RWPE2 (cell line): Measurements from ENCODE around the gene LRRC45.

ENCODE experiments used
- ATAC-seq: fragments of 200-7000 bp; cut with Tn5 transposase; 3 replicates; pipeline ENCODE4 v1.9.1; 2021; ENCODE audit warnings: low read depth
- DNase-seq: peaks from one replicate; pipeline ENCODE4 v3.0.0-alpha.2; 2020; ENCODE audit warnings: low spot score
- H3K27ac ChIP-seq: fragments of 450-650 bp; 2 replicates; pipeline ENCODE4 v1.5.1; 2017; ENCODE audit warnings: mild to moderate bottlenecking; ENCODE audit not compliant: poor library complexity, severe bottlenecking
- H3K27me3 ChIP-seq: fragments of 250-450 bp; sonication (Bioruptor Pico); 2 replicates; pipeline ENCODE4 v1.5.1; 2021; ENCODE audit warnings: mild to moderate bottlenecking, moderate library complexity; ENCODE audit not compliant: insufficient read depth, poor library complexity, severe bottlenecking
- H3K36me3 ChIP-seq: fragments of 250-450 bp; sonication (Bioruptor Pico); 2 replicates; pipeline ENCODE4 v1.5.1; 2020; ENCODE audit warnings: low read depth, mild to moderate bottlenecking, moderate library complexity
- H3K4me1 ChIP-seq: fragments of 250-450 bp; sonication (Bioruptor Pico); 2 replicates; pipeline ENCODE4 v1.5.1; 2021; ENCODE audit warnings: mild to moderate bottlenecking, moderate library complexity; ENCODE audit not compliant: insufficient read depth, poor library complexity, severe bottlenecking
- H3K4me3 ChIP-seq: fragments of 250-450 bp; sonication (Bioruptor Pico); 2 replicates; pipeline ENCODE4 v1.5.1; 2021; ENCODE audit warnings: mild to moderate bottlenecking, moderate library complexity; ENCODE audit not compliant: severe bottlenecking
- H3K9me3 ChIP-seq: fragments of 250-450 bp; sonication (Bioruptor Pico); 2 replicates; pipeline ENCODE4 v1.5.1; 2021; ENCODE audit warnings: mild to moderate bottlenecking, moderate library complexity; ENCODE audit not compliant: severe bottlenecking
- TF ChIP-seq, protein P1 (sequence below): fragments of 450-650 bp; IDR thresholded peaks from one replicate; pipeline ENCODE4 v1.5.1; 2017; ENCODE audit warnings: mild to moderate bottlenecking, moderate library complexity; ENCODE audit not compliant: poor library complexity, severe bottlenecking

Gene LRRC45

DNA sequence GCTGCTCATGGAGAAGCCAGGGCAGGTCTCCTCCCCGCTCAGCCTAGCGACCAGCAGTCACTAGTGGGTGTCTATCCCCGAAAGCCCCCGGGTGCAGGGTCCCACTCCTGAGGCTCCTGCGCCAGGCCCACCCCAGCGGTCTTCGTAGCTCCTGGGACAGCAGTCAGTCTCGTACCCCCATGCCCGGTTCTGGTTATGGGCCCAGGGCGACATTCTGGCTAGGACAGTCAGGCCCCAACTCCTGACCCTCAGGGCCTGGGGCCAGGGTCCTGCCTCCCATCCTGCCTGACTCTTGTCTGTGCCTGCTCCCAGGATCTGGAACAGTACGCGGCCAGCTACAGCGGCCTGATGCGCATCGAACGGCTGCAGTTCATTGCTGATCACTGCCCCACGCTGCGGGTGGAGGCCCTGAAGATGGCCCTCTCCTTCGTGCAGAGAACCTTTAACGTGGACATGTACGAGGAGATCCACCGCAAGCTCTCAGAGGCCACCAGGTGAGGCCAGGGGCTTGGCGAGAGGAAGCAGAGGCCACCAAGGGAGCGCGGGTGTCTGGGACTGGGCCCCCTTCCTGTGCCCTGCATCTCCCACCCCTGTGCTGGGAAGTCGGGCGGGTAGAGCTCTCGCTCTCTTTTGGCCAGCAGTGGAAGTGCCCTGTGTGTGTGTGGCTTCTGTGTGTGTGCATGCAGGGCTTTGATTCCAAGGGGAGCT lies 30.6 kb downstream of the LRRC45 start:
- TF ChIP-seq, protein P1, sequence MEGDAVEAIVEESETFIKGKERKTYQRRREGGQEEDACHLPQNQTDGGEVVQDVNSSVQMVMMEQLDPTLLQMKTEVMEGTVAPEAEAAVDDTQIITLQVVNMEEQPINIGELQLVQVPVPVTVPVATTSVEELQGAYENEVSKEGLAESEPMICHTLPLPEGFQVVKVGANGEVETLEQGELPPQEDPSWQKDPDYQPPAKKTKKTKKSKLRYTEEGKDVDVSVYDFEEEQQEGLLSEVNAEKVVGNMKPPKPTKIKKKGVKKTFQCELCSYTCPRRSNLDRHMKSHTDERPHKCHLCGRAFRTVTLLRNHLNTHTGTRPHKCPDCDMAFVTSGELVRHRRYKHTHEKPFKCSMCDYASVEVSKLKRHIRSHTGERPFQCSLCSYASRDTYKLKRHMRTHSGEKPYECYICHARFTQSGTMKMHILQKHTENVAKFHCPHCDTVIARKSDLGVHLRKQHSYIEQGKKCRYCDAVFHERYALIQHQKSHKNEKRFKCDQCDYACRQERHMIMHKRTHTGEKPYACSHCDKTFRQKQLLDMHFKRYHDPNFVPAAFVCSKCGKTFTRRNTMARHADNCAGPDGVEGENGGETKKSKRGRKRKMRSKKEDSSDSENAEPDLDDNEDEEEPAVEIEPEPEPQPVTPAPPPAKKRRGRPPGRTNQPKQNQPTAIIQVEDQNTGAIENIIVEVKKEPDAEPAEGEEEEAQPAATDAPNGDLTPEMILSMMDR: no peak
- peaks cover 72% of the 10 kb centered on the region for H3K36me3 ChIP-seq
- DNase-seq: no peak

DNA sequence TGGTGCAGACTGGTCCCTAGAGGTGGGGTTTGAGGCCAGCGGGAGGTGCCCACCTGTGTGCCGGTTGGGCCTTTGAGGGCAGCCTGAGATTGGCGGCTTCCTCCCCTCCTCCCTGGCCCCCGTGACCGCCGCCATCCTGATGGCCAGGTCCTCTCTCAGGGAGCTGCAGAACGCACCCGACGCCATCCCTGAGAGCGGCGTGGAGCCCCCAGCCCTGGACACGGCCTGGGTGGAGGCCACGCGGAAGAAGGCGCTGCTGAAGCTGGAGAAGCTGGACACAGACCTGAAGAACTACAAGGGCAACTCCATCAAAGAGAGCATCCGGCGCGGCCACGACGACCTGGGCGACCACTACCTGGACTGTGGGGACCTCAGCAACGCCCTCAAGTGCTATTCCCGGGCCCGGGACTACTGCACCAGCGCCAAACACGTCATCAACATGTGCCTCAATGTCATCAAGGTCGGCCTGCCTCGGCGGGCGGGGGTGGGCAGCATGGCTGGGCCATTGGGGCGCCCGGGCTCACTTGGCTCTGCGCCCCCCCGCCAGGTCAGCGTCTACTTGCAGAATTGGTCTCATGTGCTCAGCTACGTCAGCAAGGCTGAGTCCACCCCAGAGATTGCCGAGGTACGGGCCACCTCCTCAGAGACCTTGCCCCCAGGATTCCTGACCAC lies 31.4 kb downstream of the LRRC45 start:
- peak; percentile 75 for DNase-seq
- H3K4me1 ChIP-seq: peaks cover 5% of the 10 kb centered on the region
- H3K4me3 ChIP-seq: no peak overlapping the region
- no peaks in the 10 kb centered on the region for H3K9me3 ChIP-seq
- TF ChIP-seq, protein P1: no peak
- no peaks in the 10 kb centered on the region for H3K27me3 ChIP-seq
- H3K27ac ChIP-seq: no peak overlapping the region
- no peak for ATAC-seq
- H3K36me3 ChIP-seq: peaks cover 72% of the 10 kb centered on the region

More for the DNA sequence above, 30.6 kb downstream of the LRRC45 start:
- no peak overlapping the region for H3K4me3 ChIP-seq
- H3K27me3 ChIP-seq: no peaks in the 10 kb centered on the region
- no peak overlapping the region for H3K27ac ChIP-seq
- peaks cover 5% of the 10 kb centered on the region for H3K4me1 ChIP-seq
- no peaks in the 10 kb centered on the region for H3K9me3 ChIP-seq
- no peak for ATAC-seq

DNA sequence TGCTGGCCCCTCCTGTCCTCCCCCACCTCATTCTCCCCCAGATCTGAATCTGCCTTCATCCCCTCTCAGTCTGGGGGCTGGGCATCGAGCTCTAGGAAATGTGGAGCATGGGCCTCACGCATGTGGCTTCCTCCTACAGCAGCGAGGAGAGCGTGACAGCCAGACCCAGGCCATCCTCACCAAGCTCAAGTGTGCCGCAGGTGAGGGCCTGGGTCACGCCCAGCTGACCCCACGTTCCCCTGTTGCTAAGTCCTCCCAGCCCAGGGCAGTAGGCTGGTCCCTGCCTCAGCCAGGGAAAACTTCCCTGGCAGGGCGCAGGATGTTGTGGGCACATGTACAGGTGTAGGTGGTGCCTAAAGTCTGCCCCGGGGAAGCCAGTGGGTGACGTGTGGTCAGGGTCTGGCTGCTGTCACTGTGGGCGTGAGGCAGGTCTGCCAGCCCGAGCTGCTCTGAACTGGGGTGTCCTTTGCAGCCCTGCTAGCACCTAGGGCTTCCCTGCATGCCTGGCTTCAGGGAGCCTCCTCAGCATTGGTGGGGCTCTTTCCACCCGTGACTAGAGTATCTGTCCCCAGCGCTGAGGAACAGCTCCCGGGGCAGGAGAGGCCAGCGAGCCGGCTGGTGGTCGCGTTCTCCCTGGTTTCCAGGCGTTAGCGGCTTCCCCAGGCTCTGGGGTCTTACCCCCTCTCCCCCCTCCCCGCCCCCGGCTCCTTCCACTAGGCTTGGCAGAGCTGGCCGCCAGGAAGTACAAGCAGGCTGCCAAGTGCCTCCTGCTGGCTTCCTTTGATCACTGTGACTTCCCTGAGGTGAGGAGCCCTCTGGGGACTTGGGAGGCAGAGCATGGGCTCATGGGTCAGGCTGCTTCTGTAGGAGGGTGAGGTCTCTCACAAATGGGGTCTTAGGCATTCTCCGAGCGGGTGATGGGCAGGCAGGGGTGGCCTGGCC lies 32.2 kb downstream of the LRRC45 start:
- Histone ChIP-seq H3K9me3 (no peaks in the 10 kb centered on the region), H3K4me1 (peaks cover 5% of the 10 kb centered on the region), H3K27me3 (no peaks in the 10 kb centered on the region), H3K4me3 (no peak overlapping the region), H3K36me3 (peaks cover 72% of the 10 kb centered on the region), H3K27ac (no peak overlapping the region)
- ATAC-seq (no peak), DNase-seq (no peak)
- TF ChIP-seq, protein P1: no peak

DNA sequence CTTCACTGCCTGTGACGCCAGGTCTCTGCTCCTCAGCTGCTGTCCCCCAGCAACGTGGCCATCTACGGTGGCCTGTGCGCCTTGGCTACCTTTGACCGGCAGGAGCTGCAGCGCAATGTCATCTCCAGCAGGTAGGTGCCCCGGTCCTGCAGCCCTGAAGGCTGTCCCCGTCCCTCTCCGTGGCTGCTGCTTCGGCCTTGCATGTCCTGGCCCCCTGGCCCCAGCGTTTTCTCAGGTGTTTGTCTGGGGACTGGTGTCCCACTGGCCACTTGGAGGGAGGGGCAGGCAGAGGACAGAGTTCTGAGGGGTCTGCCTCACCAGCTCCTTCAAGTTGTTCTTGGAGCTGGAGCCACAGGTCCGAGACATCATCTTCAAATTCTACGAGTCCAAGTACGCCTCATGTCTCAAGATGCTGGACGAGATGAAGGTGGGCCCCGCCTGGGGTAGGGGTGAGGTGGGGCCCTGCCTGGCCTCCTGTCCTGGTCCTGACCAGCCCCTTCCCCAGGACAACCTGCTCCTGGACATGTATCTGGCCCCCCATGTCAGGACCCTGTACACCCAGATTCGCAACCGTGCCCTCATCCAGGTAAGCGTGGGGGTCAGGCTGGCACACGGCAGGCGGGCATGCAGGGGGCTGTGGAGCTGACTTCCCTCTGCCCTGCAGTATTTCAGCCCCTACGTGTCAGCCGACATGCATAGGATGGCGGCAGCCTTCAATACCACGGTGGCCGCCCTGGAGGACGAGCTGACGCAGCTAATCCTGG lies 33.0 kb downstream of the LRRC45 start:
- Histone ChIP-seq H3K27ac (no peak overlapping the region), H3K4me1 (peaks cover 5% of the 10 kb centered on the region), H3K36me3 (peaks cover 76% of the 10 kb centered on the region), H3K4me3 (no peak overlapping the region), H3K9me3 (no peaks in the 10 kb centered on the region), H3K27me3 (no peaks in the 10 kb centered on the region)
- DNase-seq (peak; percentile 69), ATAC-seq (no peak)
- TF ChIP-seq, protein P1: no peak
